GM06990 (cell line): ENCODE data around the gene BRSK1.

Experiments used
- DNase-seq: peaks from one replicate; pipeline ENCODE4 v3.0.0-alpha.2; 2011; ENCODE audit not compliant: insufficient read length; ENCODE audit errors: extremely low read depth
- H3K27me3 ChIP-seq: replicated peaks from 2 replicates; pipeline ENCODE4 v1.6.0; 2011; ENCODE audit warnings: low read length; ENCODE audit not compliant: control insufficient read depth, insufficient read depth
- H3K36me3 ChIP-seq: 2 replicates; pipeline ENCODE4 v1.5.1; 2011; ENCODE audit warnings: low read length; ENCODE audit not compliant: control insufficient read depth, insufficient read depth
- H3K4me3 ChIP-seq: replicated peaks from 2 replicates; pipeline ENCODE4 v1.5.1; 2011; ENCODE audit warnings: low read depth, mild to moderate bottlenecking, control low read depth, low read length
- TF ChIP-seq, protein P1 (sequence below): IDR thresholded peaks from 2 replicates; pipeline ENCODE4 v1.5.1; 2011; ENCODE audit warnings: low read length, control low read depth, mild to moderate bottlenecking, inconsistent platforms; ENCODE audit not compliant: insufficient read depth, poor library complexity, severe bottlenecking

Gene BRSK1

GRCh38 chr19:55275851-55276719 lies 7.7 kb upstream of the BRSK1 start:
- Histone ChIP-seq H3K27me3 (no peaks in the 10 kb centered on the region), H3K4me3 (peak overlapping the region; percentile 15; the same call in 1 of the 2 replicates), H3K36me3 (peaks cover 2% of the 10 kb centered on the region)
- TF ChIP-seq, protein P1, sequence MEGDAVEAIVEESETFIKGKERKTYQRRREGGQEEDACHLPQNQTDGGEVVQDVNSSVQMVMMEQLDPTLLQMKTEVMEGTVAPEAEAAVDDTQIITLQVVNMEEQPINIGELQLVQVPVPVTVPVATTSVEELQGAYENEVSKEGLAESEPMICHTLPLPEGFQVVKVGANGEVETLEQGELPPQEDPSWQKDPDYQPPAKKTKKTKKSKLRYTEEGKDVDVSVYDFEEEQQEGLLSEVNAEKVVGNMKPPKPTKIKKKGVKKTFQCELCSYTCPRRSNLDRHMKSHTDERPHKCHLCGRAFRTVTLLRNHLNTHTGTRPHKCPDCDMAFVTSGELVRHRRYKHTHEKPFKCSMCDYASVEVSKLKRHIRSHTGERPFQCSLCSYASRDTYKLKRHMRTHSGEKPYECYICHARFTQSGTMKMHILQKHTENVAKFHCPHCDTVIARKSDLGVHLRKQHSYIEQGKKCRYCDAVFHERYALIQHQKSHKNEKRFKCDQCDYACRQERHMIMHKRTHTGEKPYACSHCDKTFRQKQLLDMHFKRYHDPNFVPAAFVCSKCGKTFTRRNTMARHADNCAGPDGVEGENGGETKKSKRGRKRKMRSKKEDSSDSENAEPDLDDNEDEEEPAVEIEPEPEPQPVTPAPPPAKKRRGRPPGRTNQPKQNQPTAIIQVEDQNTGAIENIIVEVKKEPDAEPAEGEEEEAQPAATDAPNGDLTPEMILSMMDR: no peak
- DNase-seq: peak; percentile 42

DNA sequence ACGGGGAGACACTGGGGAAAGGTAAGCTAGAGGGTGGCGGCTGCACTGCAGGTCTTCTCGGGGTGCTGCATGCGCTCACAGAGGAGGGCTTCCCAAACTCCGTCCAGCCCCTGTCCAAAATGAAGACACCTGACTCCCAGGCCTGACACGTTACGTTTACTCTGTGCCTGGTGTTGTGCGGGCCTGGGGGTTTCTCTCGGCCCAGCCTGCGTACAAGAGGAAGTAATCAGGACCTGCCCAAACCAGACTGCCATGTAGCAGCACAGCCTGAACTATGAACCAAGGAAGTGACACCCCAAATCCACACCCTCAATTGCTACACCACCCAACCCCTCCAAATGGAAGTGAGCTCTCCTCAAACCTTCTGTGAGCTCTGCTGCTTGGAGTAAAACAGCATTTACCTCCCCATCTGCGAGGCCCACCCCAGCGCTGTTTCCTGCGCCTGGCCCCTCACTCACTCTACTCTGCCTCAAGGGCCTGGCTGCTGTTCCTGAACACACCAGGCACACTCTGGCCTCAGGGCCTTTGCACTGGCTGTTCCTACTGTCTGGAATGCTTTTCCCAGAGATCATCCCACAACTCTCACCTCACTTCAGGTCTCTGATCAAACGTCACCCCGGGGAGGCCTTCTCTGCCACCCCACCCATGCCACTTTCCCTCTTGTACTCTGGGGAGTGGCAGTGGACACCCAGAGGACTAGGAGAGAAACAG lies 6.9 kb upstream of the BRSK1 start:
- Histone ChIP-seq H3K4me3 (peak overlapping the region; percentile 15; the same call in 1 of the 2 replicates), H3K36me3 (peaks cover 2% of the 10 kb centered on the region), H3K27me3 (no peaks in the 10 kb centered on the region)
- TF ChIP-seq, protein P1: no peak
- peak; percentile 46 for DNase-seq

DNA sequence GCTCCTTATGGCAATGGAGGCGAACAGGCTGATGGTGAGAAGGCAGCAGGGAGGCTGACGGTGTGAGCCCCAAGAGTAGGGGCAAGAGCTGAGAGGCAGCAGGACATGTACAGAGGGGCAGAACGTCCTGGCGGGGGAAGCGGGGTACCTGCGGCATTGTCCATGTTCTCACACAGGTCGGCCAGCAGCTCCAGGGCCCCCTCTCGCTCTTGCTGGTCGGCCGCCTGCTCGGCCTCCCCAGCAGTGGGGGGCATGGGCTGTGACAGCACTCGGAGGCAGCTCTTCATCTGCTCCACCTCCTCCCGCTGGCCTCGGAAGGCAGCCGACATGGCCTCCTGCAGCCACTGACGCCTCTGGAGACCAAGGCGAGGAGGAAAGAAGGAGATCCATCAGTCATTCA lies 6.3 kb upstream of the BRSK1 start:
- TF ChIP-seq, protein P1: no peak
- no peak overlapping the region for H3K4me3 ChIP-seq
- peaks cover 2% of the 10 kb centered on the region for H3K36me3 ChIP-seq
- no peaks in the 10 kb centered on the region for H3K27me3 ChIP-seq
- DNase-seq: no peak

DNA sequence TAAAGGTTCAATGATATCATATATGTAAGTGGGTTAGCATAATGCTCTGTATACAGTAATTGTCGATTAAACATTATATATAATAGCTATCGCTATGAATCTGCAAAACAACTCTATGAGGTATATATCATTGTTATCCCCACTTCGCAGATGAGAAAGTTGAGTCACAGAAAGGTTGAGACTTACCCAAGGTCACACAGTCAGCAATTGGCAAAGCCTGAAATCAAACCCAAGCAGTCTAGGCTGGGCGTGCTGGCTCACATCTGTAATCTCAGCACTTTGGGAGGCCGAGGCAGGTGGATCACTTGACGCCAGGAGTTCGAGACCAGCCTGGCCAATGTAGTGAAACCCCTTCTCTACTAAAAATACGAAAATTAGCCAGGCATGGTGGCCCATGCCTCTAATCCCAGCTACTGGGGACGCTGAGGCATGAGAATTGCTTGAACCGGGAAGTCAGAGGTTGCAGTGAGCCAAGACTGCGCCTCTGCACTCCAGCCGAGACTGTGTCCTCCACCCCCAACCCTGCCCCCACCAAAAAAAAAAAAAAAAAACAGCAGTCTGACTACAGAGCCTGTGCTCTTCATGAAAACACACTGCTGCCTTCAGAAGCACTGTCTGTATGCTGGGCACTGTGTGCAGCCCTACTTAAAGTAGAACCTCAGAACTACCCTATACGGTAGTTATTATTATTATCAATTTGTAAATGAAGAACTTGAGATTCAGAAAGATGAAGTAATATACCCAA lies 5.2 kb upstream of the BRSK1 start:
- Histone ChIP-seq H3K4me3 (no peak overlapping the region), H3K27me3 (no peaks in the 10 kb centered on the region), H3K36me3 (no peaks in the 10 kb centered on the region; the same call in 1 of the 2 replicates)
- TF ChIP-seq, protein P1: no peak
- DNase-seq: no peak

GRCh38 chr19:55279340-55279739 lies 4.5 kb upstream of the BRSK1 start:
- Histone ChIP-seq H3K27me3 (no peaks in the 10 kb centered on the region), H3K36me3 (no peaks in the 10 kb centered on the region; the same call in 1 of the 2 replicates), H3K4me3 (peak overlapping the region; percentile 83)
- DNase-seq: no peak
- TF ChIP-seq, protein P1: no peak
